Measurements from ENCODE around the gene LRRC66. TPM values are rescaled to one million over a fixed set of nuclear protein-coding genes. Genes with fewer than 3 reads are reported as not detected.

Gene LRRC66
- total and polyA plus RNA-seq, 8 donors: 0.17 to 0.43 (median 0.37) TPM

GRCh38 chr4:51960486-51960885 is 59.7 kb downstream of the LRRC66 start:
- TF ChIP-seq, protein P1, sequence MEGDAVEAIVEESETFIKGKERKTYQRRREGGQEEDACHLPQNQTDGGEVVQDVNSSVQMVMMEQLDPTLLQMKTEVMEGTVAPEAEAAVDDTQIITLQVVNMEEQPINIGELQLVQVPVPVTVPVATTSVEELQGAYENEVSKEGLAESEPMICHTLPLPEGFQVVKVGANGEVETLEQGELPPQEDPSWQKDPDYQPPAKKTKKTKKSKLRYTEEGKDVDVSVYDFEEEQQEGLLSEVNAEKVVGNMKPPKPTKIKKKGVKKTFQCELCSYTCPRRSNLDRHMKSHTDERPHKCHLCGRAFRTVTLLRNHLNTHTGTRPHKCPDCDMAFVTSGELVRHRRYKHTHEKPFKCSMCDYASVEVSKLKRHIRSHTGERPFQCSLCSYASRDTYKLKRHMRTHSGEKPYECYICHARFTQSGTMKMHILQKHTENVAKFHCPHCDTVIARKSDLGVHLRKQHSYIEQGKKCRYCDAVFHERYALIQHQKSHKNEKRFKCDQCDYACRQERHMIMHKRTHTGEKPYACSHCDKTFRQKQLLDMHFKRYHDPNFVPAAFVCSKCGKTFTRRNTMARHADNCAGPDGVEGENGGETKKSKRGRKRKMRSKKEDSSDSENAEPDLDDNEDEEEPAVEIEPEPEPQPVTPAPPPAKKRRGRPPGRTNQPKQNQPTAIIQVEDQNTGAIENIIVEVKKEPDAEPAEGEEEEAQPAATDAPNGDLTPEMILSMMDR (IDR thresholded peaks at IDR 0.05): no peak
- ATAC-seq: no peak
- H3K27ac ChIP-seq: no peak overlapping the region
- H3K4me1 ChIP-seq: no peaks in the 10 kb centered on the region
- no peak overlapping the region for H3K4me3 ChIP-seq
- no peaks in the 10 kb centered on the region for H3K27me3 ChIP-seq
- DNase-seq: no peak
- no peaks in the 10 kb centered on the region for H3K9me3 ChIP-seq
- intact Hi-C loops (cut with DNase I): no loop called here
- no peaks in the 10 kb centered on the region for H3K36me3 ChIP-seq

GRCh38 chr4:51958199-51958968 is 61.8 kb downstream of the LRRC66 start:
- no peak for DNase-seq
- intact Hi-C loops (cut with DNase I): no loop called here

More at GRCh38 chr4:51958199-51958968, 61.8 kb downstream of the LRRC66 start:
- TF ChIP-seq, protein P1 (IDR thresholded peaks at IDR 0.05): no peak
- Histone ChIP-seq H3K36me3 (no peaks in the 10 kb centered on the region), H3K4me1 (no peaks in the 10 kb centered on the region), H3K9me3 (no peaks in the 10 kb centered on the region), H3K27ac (no peak overlapping the region), H3K4me3 (no peak overlapping the region), H3K27me3 (no peaks in the 10 kb centered on the region)
- no peak for ATAC-seq

Other genes starting within 250 kb of the LRRC66 start
- gene DCUN1D4, start 177.2 kb downstream of the LRRC66 start, total RNA-seq: 10 to 100 TPM; 31.6 to 39.5 TPM
- 10 to 100 TPM; 41.6 to 54.6 (median 49.2) TPM for gene DCUN1D4, start 177.2 kb downstream of the LRRC66 start, polyA plus RNA-seq (ENCODE audit: insufficient read length in 6 of 6)
- 10 to 100 TPM; 26.9 to 41.5 TPM for gene SGCB, start 17.9 kb upstream of the LRRC66 start, total RNA-seq
- 10 to 100 TPM; 35.0 to 44.3 (median 38.4) TPM for gene SGCB, start 17.9 kb upstream of the LRRC66 start, polyA plus RNA-seq (ENCODE audit: insufficient read length in 6 of 6)
- gene SPATA18, start 30.9 kb upstream of the LRRC66 start, total RNA-seq: 10 to 100 TPM; 13.5 to 23.7 TPM
- gene SPATA18, start 30.9 kb upstream of the LRRC66 start, polyA plus RNA-seq (ENCODE audit: insufficient read length in 6 of 6): 10 to 100 TPM in 1 of 6 donors, 1 to 10 TPM in 5; 1.6 to 11.8 (median 8.1) TPM

Data from left lung (tissue), 10 donors.